GM13976 (cell line): Measurements from ENCODE around the gene C1orf116.

Experiments used
- DNase-seq: peaks from one replicate; pipeline ENCODE4 v3.0.0; 2012; ENCODE audit warnings: low spot score
- CTCF ChIP-seq: IDR thresholded peaks from 2 replicates; pipeline ENCODE4 v1.5.1; 2012; ENCODE audit warnings: borderline replicate concordance, mild to moderate bottlenecking; ENCODE audit not compliant: insufficient read depth; ENCODE audit errors: extremely low read depth, missing control alignments, control extremely low read depth
- in situ Hi-C: fragments of 300-500 bp; cut with MboI; formaldehyde crosslinking; loops from one replicate; pipeline ENCODE4 v1.12.0; 2022; ENCODE audit warnings: low sequenced_read_pairs, mixed read lengths, inconsistent platforms; ENCODE audit not compliant: unreplicated experiment

Gene C1orf116

GRCh38 chr1:207021876-207022596 is 10.5 kb downstream of the C1orf116 start:
- no peak for DNase-seq
- in situ Hi-C loops: no loop called here
- TF ChIP-seq CTCF: no peak

GRCh38 chr1:207021139-207021861 is 11.3 kb downstream of the C1orf116 start:
- DNase-seq: no peak
- TF ChIP-seq CTCF: no peak
- in situ Hi-C loops: no loop called here

- in situ Hi-C loops: no loop called here
- no peak for DNase-seq
- TF ChIP-seq CTCF: no peak
Observed at GRCh38 chr1:207020709-207021107, 11.8 kb downstream of the C1orf116 start.

GRCh38 chr1:207020065-207020708 is 12.4 kb downstream of the C1orf116 start:
- in situ Hi-C loops: no loop called here
- TF ChIP-seq CTCF: no peak
- DNase-seq: no peak

- TF ChIP-seq CTCF: no peak
- DNase-seq: no peak
- in situ Hi-C loops: no loop called here
Observed at GRCh38 chr1:207019661-207020060, 12.9 kb downstream of the C1orf116 start.

GRCh38 chr1:207019161-207019560 is 13.4 kb downstream of the C1orf116 start:
- in situ Hi-C loops: no loop called here
- no peak for TF ChIP-seq CTCF

More at GRCh38 chr1:207019161-207019560, 13.4 kb downstream of the C1orf116 start:
- DNase-seq: no peak
